Testis (tissue), 3 donors: Measurements from ENCODE around the gene CIITA. TPM values are rescaled to one million over a fixed set of nuclear protein-coding genes. Genes with fewer than 3 reads are reported as not detected.

Experiments used
- DNase-seq: peaks from one replicate; pipeline ENCODE4 v3.0.0-alpha.2; 2019
- H3K27ac ChIP-seq, 2 donors: fragments of 200-600 bp; sonication (generic); one replicate each; pipeline ENCODE4 v1.5.1; 2019
- H3K27me3 ChIP-seq: fragments of 200-600 bp; sonication (generic); one replicate; pipeline ENCODE4 v1.5.1; 2019
- H3K36me3 ChIP-seq: fragments of 200-600 bp; sonication (generic); one replicate; pipeline ENCODE4 v1.5.1; 2017; ENCODE audit warnings: low read depth; ENCODE audit errors: missing control alignments
- H3K4me1 ChIP-seq: fragments of 200-600 bp; sonication (generic); one replicate; pipeline ENCODE4 v1.5.1; 2019
- H3K4me3 ChIP-seq, 2 donors: fragments of 200-600 bp; sonication (generic); one replicate each; pipeline ENCODE4 v1.5.1; 2017 to 2019
- H3K9me3 ChIP-seq: fragments of 200-600 bp; sonication (generic); one replicate; pipeline ENCODE4 v1.5.1; 2017
- CTCF ChIP-seq, 3 experiments: fragments of 450-650 bp in 2 of 3; fragments of 200-600 bp in 1 of 3; sonication (generic) in 1 of 3; IDR thresholded peaks; one replicate each; pipeline ENCODE4 v1.5.1; 2016 to 2019; ENCODE audit warnings: antibody characterized with exemption in 3 of 3, mild to moderate bottlenecking in 2 of 3, moderate library complexity in 1 of 3
- POLR2A ChIP-seq: fragments of 450-650 bp; IDR thresholded peaks from one replicate; pipeline ENCODE4 v1.6.1; 2017; ENCODE audit warnings: antibody characterized with exemption, mild to moderate bottlenecking, moderate library complexity
- WGBS, 2 donors: methylation state at CpG; one replicate each; pipeline ENCODE4 v1.1.5; 2018; 5-methylcytosine and 5-hydroxymethylcytosine counted together
- intact Hi-C: fragments of 100-400 bp; cut with DNase I; formaldehyde crosslinking; loops from one replicate; pipeline ENCODE4 v1.15.1; 2023; ENCODE audit warnings: low total_unique reads
- polyA plus RNA-seq: library from polyadenylated mRNA; stranded (reverse); fragments of 350-450 nt; fragmentation: Illumina TruSeq; extraction: RNeasy Lipid Tissue Mini Kit (QIAGEN cat#74804); gene quantifications from one replicate; pipeline ENCODE4 v1.2.3, GENCODE V29; 2014; ENCODE audit warnings: low read depth, low replicate concordance; ENCODE audit not compliant: insufficient read depth
- total RNA-seq, 2 donors: library from RNA; depleted of rRNA; stranded (reverse); fragments of >200 nt; gene quantifications; one replicate each; pipeline ENCODE4 v1.2.3, GENCODE V29; 2016

Gene CIITA
- total and polyA plus RNA-seq, 3 donors from 2014 or later, result 6.3 to 16.0 (median 9.5) TPM

DNA sequence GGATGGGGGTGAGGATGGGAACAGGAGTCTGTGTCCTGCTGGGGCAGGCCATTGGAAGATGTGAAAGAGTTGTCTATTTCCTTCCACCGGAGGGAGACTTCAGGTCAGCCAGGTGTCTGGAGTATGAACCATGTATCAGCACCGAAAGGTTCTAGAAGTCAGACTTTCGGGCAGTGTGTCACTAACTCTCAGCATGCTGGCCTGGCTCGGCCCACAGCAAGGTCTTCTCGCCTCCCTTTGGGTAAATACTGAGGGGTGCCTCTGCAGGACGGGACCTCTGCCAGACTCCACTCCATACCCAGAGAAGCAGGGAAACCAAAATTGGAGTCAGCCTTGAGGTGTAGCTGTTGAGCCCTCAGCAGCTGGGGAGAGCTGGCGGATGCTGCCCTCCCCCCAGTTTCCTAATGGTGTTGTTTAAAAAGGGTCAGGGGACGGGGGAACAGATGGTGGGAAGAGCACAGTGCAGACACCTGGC lies 507 bp downstream of the CIITA start:
- WGBS, 2 donors, result 80 to 94% methylated on average over 7 to 8 of the region's 8 CpGs

DNA sequence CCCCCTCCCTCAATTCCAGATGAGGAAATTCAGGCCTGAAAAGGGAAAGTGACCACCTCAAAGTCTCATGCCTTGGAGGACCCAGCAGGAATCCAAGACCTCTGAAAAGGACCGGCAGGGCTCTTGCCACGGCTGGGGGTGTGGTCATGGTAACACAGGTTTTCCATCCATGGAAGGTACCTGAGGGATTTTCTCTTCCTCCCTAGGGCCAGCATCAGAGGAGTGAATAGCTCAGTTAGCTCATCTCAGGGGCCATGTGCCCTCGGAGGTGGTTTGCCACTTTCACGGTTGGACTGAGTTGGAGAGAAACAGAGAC lies 1.3 kb downstream of the CIITA start:
- DNase-seq, result no peak
- Histone ChIP-seq H3K36me3 (no peaks in the 10 kb centered on the region), H3K27me3 (no peaks in the 10 kb centered on the region), H3K4me3 (peak overlapping the region; percentile 42 to 57), H3K9me3 (no peaks in the 10 kb centered on the region), H3K27ac (no peak overlapping the region), H3K4me1 (peaks cover 3% of the 10 kb centered on the region)
- no peak for TF ChIP-seq POLR2A
- no peak for TF ChIP-seq CTCF (IDR thresholded peaks at IDR 0.05)
- intact Hi-C loops, result no loop called here
- WGBS, 2 donors, result 25 to 34% methylated on average over 4 of the region's 4 CpGs

More for the DNA sequence above, 507 bp downstream of the CIITA start:
- TF ChIP-seq POLR2A (no peak), CTCF (IDR thresholded peaks at IDR 0.05) (no peak)
- no peaks in the 10 kb centered on the region for H3K36me3 ChIP-seq
- peaks cover 3% of the 10 kb centered on the region for H3K4me1 ChIP-seq
- DNase-seq, result no peak
- intact Hi-C loops, result no loop called here
- no peak overlapping the region for H3K4me3 ChIP-seq
- no peaks in the 10 kb centered on the region for H3K9me3 ChIP-seq
- H3K27me3 ChIP-seq, result no peaks in the 10 kb centered on the region
- no peak overlapping the region for H3K27ac ChIP-seq

DNA sequence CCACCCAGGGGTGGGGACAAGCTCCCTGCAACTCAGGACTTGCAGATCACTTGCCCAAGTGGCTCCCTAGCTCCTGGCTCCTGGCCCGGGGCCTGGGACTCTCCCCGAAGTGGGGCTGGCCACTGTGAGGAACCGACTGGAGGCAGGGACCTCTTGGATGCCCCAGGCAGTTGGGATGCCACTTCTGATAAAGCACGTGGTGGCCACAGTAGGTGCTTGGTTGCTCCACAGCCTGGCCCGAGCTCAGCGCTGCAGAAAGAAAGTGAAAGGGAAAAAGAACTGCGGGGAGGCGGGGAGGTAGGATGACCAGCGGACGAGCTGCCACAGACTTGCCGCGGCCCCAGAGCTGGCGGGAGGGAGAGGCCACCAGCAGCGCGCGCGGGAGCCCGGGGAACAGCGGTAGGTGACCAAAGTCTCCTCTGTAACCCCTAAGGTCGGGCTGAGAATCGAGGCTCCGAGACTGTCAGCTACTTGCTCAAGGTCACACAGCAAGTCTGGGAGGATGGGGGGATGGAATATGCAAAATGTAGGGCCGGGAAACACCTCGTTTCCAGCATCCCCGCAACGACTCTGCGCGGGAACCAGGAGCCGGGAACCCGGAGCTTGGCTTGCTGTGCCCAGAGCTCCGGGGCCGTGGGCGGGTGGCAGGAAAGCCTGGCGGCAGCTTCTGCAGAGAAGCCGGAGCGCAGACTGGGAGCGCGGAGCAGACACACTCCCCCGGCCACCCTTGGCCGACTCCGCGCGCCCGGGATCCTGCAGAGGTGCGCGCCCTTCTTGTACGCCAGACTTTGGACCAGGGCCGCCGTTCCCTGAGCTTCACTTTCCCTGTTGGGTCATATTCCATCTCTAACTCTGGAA lies 1.9 kb downstream of the CIITA start:
- Histone ChIP-seq H3K4me1 (peaks cover 3% of the 10 kb centered on the region), H3K9me3 (no peaks in the 10 kb centered on the region), H3K27me3 (no peaks in the 10 kb centered on the region), H3K4me3 (peak overlapping the region; percentile 42 to 57), H3K36me3 (no peaks in the 10 kb centered on the region), H3K27ac (peak overlapping the region in 1 of 2 donors; percentile 32)
- DNase-seq, result peak; percentile 44
- intact Hi-C loops, result no loop called here
- no peak for TF ChIP-seq POLR2A
- no peak for TF ChIP-seq CTCF (IDR thresholded peaks at IDR 0.05)
- 1% methylated on average over 20 to 49 of the region's 49 CpGs for WGBS, 2 donors

GRCh38 chr16:10879681-10880589 lies 2.9 kb downstream of the CIITA start:
- no peak for DNase-seq
- H3K9me3 ChIP-seq, result no peaks in the 10 kb centered on the region
- H3K4me1 ChIP-seq, result peaks cover 3% of the 10 kb centered on the region
- WGBS, 2 donors, result 51 to 56% methylated on average over 13 to 21 of the region's 21 CpGs
- no peaks in the 10 kb centered on the region for H3K36me3 ChIP-seq
- peak overlapping the region; percentile 42 to 57 for H3K4me3 ChIP-seq
- H3K27ac ChIP-seq, result peak overlapping the region in 1 of 2 donors; percentile 32
- no peak for TF ChIP-seq POLR2A
- TF ChIP-seq CTCF (IDR thresholded peaks at IDR 0.05), result no peak
- H3K27me3 ChIP-seq, result no peaks in the 10 kb centered on the region
- intact Hi-C loops, result no loop called here
